ENCODE measurements around the gene SPATA16. TPM values are rescaled to one million over a fixed set of nuclear protein-coding genes. Genes with fewer than 3 reads are reported as not detected.

Gene SPATA16
- total and polyA plus RNA-seq, 2 donors (not counting 1 experiment from before 2014, with no cell fraction given), result not detected

- Histone ChIP-seq H3K9me3 (ENCODE audit: control extremely low read depth in 1 of 3, control insufficient read depth in 2 of 3, insufficient read depth in 1 of 3, low read length in 2 of 3) (peaks cover 0 to 7% (median 0%) of the 10 kb centered on the region in 3 donors), H3K4me1 (ENCODE audit: control insufficient read depth in 2 of 2, insufficient read depth in 2 of 2, low read length in 2 of 2) (no peaks in the 10 kb centered on the region), H3K9ac (ENCODE audit: low read length) (no peak overlapping the region), H3K4me2 (replicated peaks; ENCODE audit: low read depth, low read length, poor library complexity, severe bottlenecking) (no peak overlapping the region), H4K20me1 (ENCODE audit: control insufficient read depth, insufficient read depth, low read length, poor library complexity, severe bottlenecking) (no peaks in the 10 kb centered on the region), H2AFZ (ENCODE audit: insufficient read depth, low read depth, low read length, poor library complexity, severe bottlenecking) (no peak overlapping the region), H3K4me3 (ENCODE audit: control extremely low read depth in 1 of 5, extremely low read depth in 1 of 5, insufficient read depth in 1 of 5, low read depth in 2 of 5, low read length in 4 of 5) (no peak overlapping the region), H3K27me3 (replicated peaks in 1 of 4; ENCODE audit: control extremely low read depth in 1 of 4, control insufficient read depth in 3 of 4, insufficient read depth in 4 of 4, low read length in 3 of 4) (no peaks in the 10 kb centered on the region), H3K36me3 (replicated peaks in 1 of 2; ENCODE audit: control extremely low read depth in 1 of 2, control insufficient read depth in 1 of 2, extremely low read depth in 1 of 2, insufficient read depth in 2 of 2, low read length in 1 of 2) (no peaks in the 10 kb centered on the region), H3K79me2 (ENCODE audit: control insufficient read depth, insufficient read depth, low read length) (no peaks in the 10 kb centered on the region), H3K27ac (ENCODE audit: low read length in 2 of 2) (no peak overlapping the region)
- ATAC-seq (ENCODE audit: low read depth) (no peak), DNase-seq (no peak)
- Mint-ChIP-seq H3K27ac (no peak overlapping the region), H3K4me1 (no peaks in the 10 kb centered on the region), H3K9me3 (ENCODE audit: insufficient read depth) (no peaks in the 10 kb centered on the region), H3K27me3 (no peaks in the 10 kb centered on the region), H3K4me3 (no peak overlapping the region)
- 73% methylated on average over 3 of the region's 3 CpGs for WGBS (ENCODE audit: insufficient coverage)
- intact Hi-C loops (cut with micrococcal nuclease), result no loop called here
- ChIA-PET CTCF (no interaction called here), POLR2A (no interaction called here)
- TF ChIP-seq CTCF (IDR thresholded peaks at IDR 0.05) (no peak), EZH2 (IDR thresholded peaks at IDR 0.05; ENCODE audit: borderline replicate concordance, insufficient read depth, low read depth, low read length, poor library complexity, severe bottlenecking) (no peak)
These were observed 127.7 kb downstream of the SPATA16 start for GRCh38 chr3:173013219-173013832.

- H3K4me2 ChIP-seq (replicated peaks; ENCODE audit: low read depth, low read length, poor library complexity, severe bottlenecking), result no peak overlapping the region
- Mint-ChIP-seq H3K9me3 (ENCODE audit: insufficient read depth) (no peaks in the 10 kb centered on the region), H3K4me1 (no peaks in the 10 kb centered on the region), H3K4me3 (no peak overlapping the region), H3K27me3 (no peaks in the 10 kb centered on the region), H3K27ac (no peak overlapping the region)
- no peaks in the 10 kb centered on the region for H3K79me2 ChIP-seq (ENCODE audit: control insufficient read depth, insufficient read depth, low read length)
- H4K20me1 ChIP-seq (ENCODE audit: control insufficient read depth, insufficient read depth, low read length, poor library complexity, severe bottlenecking), result no peaks in the 10 kb centered on the region
- DNase-seq, result no peak
- 98% methylated on average over 6 of the region's 6 CpGs for WGBS (ENCODE audit: insufficient coverage)
- no peak for ATAC-seq (ENCODE audit: low read depth)
- ChIA-PET POLR2A (no interaction called here), CTCF (no interaction called here)
- H3K9me3 ChIP-seq (ENCODE audit: control extremely low read depth in 1 of 3, control insufficient read depth in 2 of 3, insufficient read depth in 1 of 3, low read length in 2 of 3), result peaks cover 0 to 7% (median 0%) of the 10 kb centered on the region in 3 donors
- H3K27me3 ChIP-seq (replicated peaks in 1 of 4; ENCODE audit: control extremely low read depth in 1 of 4, control insufficient read depth in 3 of 4, insufficient read depth in 4 of 4, low read length in 3 of 4), result no peaks in the 10 kb centered on the region
- no peak overlapping the region for H3K9ac ChIP-seq (ENCODE audit: low read length)
- no peaks in the 10 kb centered on the region for H3K4me1 ChIP-seq (ENCODE audit: control insufficient read depth in 2 of 2, insufficient read depth in 2 of 2, low read length in 2 of 2)
- no peak overlapping the region for H3K4me3 ChIP-seq (ENCODE audit: control extremely low read depth in 1 of 5, extremely low read depth in 1 of 5, insufficient read depth in 1 of 5, low read depth in 2 of 5, low read length in 4 of 5)
- TF ChIP-seq EZH2 (IDR thresholded peaks at IDR 0.05; ENCODE audit: borderline replicate concordance, insufficient read depth, low read depth, low read length, poor library complexity, severe bottlenecking) (no peak), CTCF (IDR thresholded peaks at IDR 0.05) (no peak)
- no peak overlapping the region for H3K27ac ChIP-seq (ENCODE audit: low read length in 2 of 2)
- no peaks in the 10 kb centered on the region for H3K36me3 ChIP-seq (replicated peaks in 1 of 2; ENCODE audit: control extremely low read depth in 1 of 2, control insufficient read depth in 1 of 2, extremely low read depth in 1 of 2, insufficient read depth in 2 of 2, low read length in 1 of 2)
- intact Hi-C loops (cut with micrococcal nuclease), result no loop called here
- no peak overlapping the region for H2AFZ ChIP-seq (ENCODE audit: insufficient read depth, low read depth, low read length, poor library complexity, severe bottlenecking)
These were observed 131.6 kb downstream of the SPATA16 start for GRCh38 chr3:173009410-173009809.

Measured in B cell (primary cell).